ENCODE measurements around the gene ARHGAP1.

DNA sequence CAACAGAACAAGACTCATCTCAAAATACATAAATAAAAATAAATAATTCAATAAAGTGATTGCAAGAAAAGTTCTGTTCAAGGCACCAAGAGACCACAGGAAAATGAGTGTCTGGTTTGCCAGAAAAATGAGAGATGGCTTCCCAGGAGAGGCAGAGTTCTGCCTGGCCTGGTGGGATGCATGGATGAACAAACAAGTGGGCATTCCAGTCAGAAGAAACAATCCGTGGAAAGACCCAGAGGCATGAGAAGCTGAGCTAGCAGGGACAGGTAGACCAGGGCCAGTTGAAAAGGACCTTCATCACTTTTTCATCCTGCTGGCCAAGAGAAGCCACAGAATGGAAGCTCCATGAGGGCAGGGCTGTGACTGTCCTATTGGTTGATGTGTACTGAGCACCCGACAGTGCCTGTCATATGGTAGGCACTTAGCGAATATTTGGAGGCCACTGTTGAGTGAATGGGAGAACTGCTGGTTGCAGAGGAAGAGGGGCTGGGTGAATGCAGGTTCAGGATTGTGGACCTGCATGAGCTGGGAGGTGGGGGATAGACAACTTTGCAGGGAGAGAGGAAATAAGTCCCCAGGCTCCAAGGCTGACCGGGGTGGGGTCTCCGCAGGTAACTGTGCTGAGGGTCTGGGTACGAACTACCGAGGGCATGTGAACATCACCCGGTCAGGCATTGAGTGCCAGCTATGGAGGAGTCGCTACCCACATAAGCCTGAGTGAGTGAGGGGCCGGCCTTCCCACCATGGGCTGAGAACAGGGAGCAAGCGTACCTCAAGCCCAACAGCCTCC, 22.3 kb upstream of the ARHGAP1 start:
- no peak for TF ChIP-seq CBX5 (CRISPR knock-in tag; IDR thresholded peaks at IDR 0.05; ENCODE audit: borderline replicate concordance)
- TF ChIP-seq, protein P1, sequence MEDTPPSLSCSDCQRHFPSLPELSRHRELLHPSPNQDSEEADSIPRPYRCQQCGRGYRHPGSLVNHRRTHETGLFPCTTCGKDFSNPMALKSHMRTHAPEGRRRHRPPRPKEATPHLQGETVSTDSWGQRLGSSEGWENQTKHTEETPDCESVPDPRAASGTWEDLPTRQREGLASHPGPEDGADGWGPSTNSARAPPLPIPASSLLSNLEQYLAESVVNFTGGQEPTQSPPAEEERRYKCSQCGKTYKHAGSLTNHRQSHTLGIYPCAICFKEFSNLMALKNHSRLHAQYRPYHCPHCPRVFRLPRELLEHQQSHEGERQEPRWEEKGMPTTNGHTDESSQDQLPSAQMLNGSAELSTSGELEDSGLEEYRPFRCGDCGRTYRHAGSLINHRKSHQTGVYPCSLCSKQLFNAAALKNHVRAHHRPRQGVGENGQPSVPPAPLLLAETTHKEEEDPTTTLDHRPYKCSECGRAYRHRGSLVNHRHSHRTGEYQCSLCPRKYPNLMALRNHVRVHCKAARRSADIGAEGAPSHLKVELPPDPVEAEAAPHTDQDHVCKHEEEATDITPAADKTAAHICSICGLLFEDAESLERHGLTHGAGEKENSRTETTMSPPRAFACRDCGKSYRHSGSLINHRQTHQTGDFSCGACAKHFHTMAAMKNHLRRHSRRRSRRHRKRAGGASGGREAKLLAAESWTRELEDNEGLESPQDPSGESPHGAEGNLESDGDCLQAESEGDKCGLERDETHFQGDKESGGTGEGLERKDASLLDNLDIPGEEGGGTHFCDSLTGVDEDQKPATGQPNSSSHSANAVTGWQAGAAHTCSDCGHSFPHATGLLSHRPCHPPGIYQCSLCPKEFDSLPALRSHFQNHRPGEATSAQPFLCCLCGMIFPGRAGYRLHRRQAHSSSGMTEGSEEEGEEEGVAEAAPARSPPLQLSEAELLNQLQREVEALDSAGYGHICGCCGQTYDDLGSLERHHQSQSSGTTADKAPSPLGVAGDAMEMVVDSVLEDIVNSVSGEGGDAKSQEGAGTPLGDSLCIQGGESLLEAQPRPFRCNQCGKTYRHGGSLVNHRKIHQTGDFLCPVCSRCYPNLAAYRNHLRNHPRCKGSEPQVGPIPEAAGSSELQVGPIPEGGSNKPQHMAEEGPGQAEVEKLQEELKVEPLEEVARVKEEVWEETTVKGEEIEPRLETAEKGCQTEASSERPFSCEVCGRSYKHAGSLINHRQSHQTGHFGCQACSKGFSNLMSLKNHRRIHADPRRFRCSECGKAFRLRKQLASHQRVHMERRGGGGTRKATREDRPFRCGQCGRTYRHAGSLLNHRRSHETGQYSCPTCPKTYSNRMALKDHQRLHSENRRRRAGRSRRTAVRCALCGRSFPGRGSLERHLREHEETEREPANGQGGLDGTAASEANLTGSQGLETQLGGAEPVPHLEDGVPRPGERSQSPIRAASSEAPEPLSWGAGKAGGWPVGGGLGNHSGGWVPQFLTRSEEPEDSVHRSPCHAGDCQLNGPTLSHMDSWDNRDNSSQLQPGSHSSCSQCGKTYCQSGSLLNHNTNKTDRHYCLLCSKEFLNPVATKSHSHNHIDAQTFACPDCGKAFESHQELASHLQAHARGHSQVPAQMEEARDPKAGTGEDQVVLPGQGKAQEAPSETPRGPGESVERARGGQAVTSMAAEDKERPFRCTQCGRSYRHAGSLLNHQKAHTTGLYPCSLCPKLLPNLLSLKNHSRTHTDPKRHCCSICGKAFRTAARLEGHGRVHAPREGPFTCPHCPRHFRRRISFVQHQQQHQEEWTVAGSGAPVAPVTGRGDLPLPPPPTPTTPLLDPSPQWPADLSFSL (CRISPR knock-in tag; IDR thresholded peaks at IDR 0.05): no peak
- TF ChIP-seq, protein P2, sequence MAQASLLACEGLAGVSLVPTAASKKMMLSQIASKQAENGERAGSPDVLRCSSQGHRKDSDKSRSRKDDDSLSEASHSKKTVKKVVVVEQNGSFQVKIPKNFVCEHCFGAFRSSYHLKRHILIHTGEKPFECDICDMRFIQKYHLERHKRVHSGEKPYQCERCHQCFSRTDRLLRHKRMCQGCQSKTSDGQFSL (CRISPR knock-in tag; IDR thresholded peaks at IDR 0.05): no peak
- TF ChIP-seq, protein P3, sequence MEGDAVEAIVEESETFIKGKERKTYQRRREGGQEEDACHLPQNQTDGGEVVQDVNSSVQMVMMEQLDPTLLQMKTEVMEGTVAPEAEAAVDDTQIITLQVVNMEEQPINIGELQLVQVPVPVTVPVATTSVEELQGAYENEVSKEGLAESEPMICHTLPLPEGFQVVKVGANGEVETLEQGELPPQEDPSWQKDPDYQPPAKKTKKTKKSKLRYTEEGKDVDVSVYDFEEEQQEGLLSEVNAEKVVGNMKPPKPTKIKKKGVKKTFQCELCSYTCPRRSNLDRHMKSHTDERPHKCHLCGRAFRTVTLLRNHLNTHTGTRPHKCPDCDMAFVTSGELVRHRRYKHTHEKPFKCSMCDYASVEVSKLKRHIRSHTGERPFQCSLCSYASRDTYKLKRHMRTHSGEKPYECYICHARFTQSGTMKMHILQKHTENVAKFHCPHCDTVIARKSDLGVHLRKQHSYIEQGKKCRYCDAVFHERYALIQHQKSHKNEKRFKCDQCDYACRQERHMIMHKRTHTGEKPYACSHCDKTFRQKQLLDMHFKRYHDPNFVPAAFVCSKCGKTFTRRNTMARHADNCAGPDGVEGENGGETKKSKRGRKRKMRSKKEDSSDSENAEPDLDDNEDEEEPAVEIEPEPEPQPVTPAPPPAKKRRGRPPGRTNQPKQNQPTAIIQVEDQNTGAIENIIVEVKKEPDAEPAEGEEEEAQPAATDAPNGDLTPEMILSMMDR (CRISPR knock-in tag; IDR thresholded peaks at IDR 0.05): no peak
- no peak for TF ChIP-seq IKZF1 (IDR thresholded peaks at IDR 0.05)
- TF ChIP-seq RBFOX2 (IDR thresholded peaks at IDR 0.05; ENCODE audit: low read depth, low read length): no peak
- no peak for TF ChIP-seq SMC3 (IDR thresholded peaks at IDR 0.05; ENCODE audit: low read length)
- TF ChIP-seq, protein P4, sequence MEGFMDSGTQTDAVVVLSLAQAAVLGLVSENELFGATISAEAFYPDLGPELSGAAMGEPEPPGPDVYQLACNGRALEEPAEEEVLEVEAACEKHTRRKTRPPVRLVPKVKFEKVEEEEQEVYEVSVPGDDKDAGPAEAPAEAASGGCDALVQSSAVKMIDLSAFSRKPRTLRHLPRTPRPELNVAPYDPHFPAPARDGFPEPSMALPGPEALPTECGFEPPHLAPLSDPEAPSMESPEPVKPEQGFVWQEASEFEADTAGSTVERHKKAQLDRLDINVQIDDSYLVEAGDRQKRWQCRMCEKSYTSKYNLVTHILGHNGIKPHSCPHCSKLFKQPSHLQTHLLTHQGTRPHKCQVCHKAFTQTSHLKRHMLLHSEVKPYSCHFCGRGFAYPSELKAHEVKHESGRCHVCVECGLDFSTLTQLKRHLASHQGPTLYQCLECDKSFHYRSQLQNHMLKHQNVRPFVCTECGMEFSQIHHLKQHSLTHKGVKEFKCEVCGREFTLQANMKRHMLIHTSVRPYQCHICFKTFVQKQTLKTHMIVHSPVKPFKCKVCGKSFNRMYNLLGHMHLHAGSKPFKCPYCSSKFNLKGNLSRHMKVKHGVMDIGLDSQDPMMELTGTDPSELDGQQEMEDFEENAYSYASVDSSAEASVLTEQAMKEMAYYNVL (CRISPR knock-in tag; IDR thresholded peaks at IDR 0.05; ENCODE audit: borderline replicate concordance): no peak

All from HepG2 (cell line).